HG02885 (cell line): ENCODE results near the gene IL18RAP.

Experiments
- ATAC-seq: cut with Tn5 transposase; IDR thresholded peaks from one replicate; pipeline ENCODE4 v1.9.1; 2021; ENCODE audit warnings: mild to moderate bottlenecking; ENCODE audit not compliant: unreplicated experiment, poor library complexity

Gene IL18RAP

DNA sequence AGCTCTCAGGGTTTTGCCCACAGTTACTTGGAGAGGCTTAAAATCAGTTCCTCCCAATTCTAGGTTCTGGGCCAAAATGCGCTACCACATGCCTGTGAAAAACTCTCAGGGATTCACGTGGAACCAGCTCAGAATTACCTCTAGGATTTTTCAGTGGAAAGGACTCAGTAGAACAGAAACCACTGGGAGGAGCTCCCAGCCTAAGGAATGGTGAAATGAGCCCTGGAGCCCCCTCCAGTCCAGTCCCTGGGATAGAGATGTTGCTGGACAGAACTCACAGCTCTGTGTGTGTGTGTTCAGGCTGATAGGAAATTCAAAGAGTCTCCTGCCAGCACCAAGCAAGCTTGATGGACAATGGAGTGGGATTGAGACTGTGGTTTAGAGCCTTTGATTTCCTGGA is 29.0 kb downstream of the IL18RAP start:
- no peak for ATAC-seq

GRCh38 chr2:102453501-102453900 is 30.5 kb downstream of the IL18RAP start:
- no peak for ATAC-seq

DNA sequence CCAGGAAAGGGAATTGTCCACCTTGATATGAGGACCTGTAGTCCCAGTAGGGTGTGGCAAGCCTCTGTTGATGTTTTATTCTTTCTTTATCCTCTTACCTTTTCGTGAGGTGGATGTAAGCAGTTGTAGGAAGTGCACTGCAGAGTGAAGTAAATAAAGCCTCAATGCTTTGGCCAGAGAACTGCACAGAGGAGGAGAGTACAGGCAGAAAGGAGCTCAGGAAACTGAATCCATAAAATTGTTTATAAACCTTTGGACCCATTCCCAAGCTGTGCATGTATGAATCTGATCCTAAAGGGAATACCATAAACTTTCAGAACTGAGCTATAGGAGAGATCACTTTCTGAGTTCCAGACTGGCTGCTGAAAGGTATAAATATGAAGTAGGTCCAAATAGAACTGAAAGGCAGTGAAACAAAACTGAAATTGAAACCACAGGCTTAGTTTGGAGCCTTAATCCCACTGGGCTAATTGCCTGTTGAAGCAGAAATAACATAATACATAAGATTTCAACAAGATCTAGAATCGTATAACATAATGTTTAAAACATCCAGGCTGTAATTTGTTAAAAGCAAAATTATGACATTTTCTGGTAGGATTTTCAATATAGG is 32.2 kb downstream of the IL18RAP start:
- no peak for ATAC-seq

- ATAC-seq = no peak
Observed at GRCh38 chr2:102460467-102460866, 37.5 kb downstream of the IL18RAP start.

GRCh38 chr2:102461188-102461587 is 38.2 kb downstream of the IL18RAP start:
- ATAC-seq = no peak

DNA sequence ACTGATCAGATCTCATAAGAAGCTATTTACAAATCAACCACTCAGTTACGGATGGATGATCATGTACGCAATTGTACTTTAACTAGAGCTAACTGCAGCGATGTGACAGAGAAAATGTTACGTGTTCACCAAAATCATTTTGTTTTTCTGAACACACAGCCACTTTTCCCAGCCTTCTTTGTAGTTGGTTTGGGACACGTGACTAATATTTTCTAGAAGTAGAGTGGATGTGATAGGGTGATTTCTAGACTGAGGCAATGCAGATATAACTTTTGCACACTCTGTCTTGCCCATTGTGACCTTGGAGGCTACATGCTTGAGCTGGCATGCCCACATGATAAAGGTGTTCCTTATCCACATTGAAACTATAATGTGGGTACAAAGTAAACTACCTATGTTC is 40.2 kb downstream of the IL18RAP start:
- ATAC-seq = no peak

DNA sequence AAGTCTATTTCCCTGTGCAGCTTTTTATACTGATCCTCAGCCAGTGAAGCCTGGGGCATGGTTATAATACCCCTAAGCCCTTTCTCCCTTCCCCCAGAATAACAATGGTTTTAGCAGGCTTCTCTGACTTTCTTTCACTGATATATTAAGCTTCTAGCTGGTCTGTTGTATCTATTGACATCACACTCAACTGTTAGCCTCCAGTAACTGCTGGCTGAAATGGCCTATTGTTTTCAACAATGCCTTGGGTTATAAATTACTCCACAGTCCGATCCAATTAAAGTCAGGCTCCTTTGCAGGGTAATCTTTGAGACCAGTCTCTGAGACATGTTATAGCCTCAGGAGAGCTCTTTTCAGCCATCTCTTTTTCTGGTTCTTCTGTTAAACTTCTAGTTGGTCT is 47.2 kb downstream of the IL18RAP start:
- no peak for ATAC-seq

- ATAC-seq = peak; percentile 79
Observed at GRCh38 chr2:102473020-102473419, 50.1 kb downstream of the IL18RAP start, which contains the start of gene SLC9A4. SLC9A4 (plus strand) TSS chr2:102473226; CDS start chr2:102473760, 534 bp downstream.

- no peak for ATAC-seq
Observed at GRCh38 chr2:102473631-102474030, 50.7 kb downstream of the IL18RAP start.

DNA sequence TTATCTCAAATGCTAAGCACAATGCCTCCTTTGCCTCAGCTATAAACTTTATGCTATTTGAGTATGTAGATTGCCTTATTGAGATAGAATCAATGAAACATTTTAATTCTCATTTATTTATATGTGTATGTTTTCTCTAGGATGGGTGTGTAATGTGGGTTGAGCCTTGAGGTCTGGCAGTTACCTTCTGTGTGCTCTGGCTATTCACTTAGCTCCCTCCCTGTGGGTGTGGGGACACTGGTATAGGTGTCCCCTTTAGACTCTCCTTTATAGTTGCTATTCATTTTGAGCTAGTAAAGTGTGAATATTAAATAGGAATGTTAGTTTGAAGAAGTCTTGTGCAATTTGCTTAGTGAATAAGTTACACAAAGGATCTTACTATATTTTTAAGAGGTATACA is 51.8 kb downstream of the IL18RAP start:
- no peak for ATAC-seq

GRCh38 chr2:102478686-102479470 is 55.9 kb downstream of the IL18RAP start:
- no peak for ATAC-seq

DNA sequence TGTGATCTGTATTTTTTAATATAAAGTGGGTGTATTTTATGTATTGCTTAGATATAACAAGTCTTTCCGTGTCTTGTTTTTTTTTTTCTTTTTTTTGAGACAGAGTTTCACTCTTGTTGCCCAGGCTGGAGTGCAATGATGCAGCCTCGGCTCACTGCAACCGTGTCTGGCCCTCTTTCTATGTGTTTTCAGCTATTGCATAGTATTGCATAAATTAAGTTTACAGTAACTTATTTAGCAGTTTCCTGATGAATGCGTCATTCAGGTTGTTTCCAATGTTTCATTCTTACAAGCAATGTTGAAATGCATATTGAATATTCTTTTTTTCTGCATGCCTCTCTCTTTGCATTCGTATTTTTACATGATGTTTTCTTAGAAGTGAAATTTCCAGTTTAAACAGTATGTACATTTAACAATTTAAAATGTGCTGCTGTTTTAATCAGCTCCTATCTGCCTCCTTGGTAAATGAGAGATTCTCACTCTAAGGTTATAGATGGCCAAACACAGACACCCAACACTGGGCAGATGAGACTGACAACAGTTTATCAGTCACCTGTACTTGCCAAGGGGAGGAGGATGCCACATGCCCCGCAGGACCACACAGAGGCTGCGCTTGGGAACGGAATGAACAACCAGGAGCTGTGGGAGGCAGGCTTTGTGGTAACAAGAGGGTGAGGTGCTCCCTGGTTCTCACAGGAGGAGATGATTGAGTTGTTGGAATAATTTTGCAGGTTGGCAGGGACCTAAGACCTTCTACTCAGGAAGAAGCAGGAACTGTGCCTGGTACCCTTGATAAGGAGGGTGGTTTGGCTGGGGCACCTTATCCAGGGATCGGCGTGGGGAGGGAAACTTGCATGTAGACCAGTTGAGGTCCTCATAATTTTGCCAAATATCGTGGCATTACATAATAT is 57.6 kb downstream of the IL18RAP start:
- no peak for ATAC-seq

- no peak for ATAC-seq
Observed at GRCh38 chr2:102481931-102482330, 59.0 kb downstream of the IL18RAP start.

GRCh38 chr2:102483086-102483485 is 60.1 kb downstream of the IL18RAP start:
- ATAC-seq = no peak

DNA sequence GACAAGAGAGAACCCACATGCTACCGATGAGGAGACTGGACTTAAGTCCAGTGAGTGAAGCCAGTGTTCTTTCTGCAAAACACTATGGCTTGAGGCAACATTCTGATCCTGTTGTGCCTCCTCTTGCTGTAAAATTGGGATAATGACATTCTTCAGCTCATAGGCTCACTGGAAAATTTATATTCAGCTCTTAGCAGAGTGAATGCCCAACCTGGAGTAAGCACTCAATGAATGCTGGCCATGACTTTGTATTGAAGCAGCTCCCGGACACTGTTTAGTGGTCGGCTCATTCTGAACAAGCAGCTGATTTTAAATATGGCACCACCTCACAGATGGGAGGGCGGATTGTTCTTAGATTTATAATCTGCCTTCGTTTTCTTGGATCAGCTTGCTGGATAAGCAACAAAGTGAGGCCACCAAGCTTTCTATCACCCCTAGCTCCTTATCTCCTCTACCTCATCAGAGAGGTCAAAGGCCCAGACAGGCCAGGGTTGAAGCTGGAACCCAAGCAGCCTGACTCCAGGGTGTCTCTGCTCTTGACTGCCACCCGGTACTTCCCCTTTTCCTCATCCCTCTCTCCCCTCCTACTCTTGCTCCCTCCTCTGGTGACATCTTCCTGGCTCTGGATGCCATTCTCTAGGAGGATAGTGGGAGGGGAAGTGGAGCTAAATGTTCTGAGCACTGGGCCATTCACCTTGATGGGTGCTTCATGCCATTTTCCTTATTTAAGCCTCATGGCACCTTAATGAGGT is 61.5 kb downstream of the IL18RAP start:
- no peak for ATAC-seq

DNA sequence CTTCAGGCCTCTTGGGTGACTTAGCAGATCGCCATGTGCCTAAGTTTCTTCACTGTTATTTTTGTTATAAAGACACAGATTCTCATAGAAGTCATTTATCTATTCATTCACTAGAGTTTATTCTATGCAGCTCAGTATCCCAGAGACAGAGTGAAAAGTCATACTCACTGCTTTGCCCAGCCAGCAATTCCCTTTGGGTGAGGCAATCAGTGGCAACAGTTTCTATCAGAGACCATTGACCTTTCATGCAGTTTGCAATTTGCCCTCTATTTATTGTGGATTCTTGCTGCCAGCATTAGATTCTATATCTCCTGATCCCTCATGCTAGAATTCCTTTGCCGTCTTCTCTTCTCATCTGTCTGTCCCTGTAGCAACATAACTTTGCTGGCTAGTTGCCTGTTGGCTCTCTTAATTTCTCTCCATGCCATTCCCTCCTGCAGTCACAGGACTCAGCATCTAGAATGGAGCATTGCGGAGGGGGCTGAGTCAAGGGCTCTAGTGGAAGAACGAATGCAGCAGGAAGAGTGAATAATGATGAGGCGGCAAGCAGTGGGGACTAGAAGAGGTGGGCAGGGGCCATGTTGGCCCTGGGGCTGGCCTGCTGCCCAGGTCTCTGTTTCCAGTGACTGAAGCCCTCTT is 62.3 kb downstream of the IL18RAP start:
- ATAC-seq = no peak

GRCh38 chr2:102486941-102487702 is 64.2 kb downstream of the IL18RAP start:
- ATAC-seq = no peak

DNA sequence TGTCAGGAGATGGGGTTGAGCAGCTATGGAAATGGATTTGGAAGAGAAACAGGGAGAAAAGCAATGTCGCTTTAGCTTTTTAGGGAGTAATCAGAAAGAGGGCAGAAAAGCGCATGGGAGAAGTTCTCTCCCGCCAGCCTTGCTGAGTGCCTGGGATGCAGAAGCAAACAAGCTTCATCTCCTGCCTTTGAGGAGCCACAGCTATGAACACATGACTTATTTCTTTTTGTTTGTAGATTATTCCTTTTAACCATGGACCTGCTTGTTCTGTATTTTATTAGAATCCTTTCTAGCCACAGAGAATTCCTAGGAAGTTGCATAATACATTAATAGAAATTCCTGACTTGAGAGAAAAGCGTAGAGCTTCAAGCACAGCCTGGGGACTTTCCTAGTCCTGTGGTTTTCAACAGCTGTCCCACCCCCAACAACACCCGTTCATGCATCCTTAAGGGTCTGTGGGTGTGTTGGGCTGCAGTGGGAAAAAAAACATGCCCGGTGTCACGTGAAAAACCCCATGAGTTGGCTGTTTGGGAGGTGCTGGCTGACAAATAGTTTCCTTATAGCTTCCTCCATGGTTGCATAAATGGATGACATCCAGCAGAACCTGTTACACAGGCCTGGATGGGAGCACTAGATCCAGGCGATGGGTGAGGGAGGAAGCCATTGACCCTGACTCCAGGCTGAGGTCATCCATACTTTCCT is 65.0 kb downstream of the IL18RAP start:
- no peak for ATAC-seq
